ENCODE measurements around the gene METRN. TPM values are rescaled to one million over a fixed set of nuclear protein-coding genes. Genes with fewer than 3 reads are reported as not detected.
A peak's percentile ranks its signal among the peaks of the same experiment; 100 is the strongest.

The METRN gene
- total RNA-seq, result 10 to 100 TPM; 10.0 to 30.9 (median 15.8) TPM

- WGBS, result 7% methylated on average over 62 of the region's 108 CpGs
- Histone ChIP-seq H3K4me1 (peaks cover 27% of the 10 kb centered on the region), H3K36me3 (no peaks in the 10 kb centered on the region), H3K4me3 (peak within 1 kb of the TSS; percentile 76), H3K27me3 (peaks cover 60% of the 10 kb centered on the region), H3K9me3 (no peaks in the 10 kb centered on the region), H3K27ac (no peak within 1 kb of the TSS)
- TF ChIP-seq CTCF (IDR thresholded peaks at IDR 0.05) (no peak), EP300 (IDR thresholded peaks at IDR 0.05) (no peak), POLR2A (IDR thresholded peaks at IDR 0.05) (no peak), POLR2AphosphoS5 (IDR thresholded peaks at IDR 0.05) (no peak)
- peak; percentile 92 to 94 for DNase-seq (ENCODE audit: low spot score in 2 of 2)
These were observed at the start of gene METRN for GRCh38 chr16:714558-715476. Gene METRN (plus strand): TSS chr16:715118. CDS start chr16:715290, 172 bp downstream.

GRCh38 chr16:666572-666971 is 48.3 kb upstream of the METRN start:
- no peak for TF ChIP-seq CTCF (IDR thresholded peaks at IDR 0.05)
- no peak for TF ChIP-seq POLR2A (IDR thresholded peaks at IDR 0.05)
- no peak for DNase-seq (ENCODE audit: low spot score in 2 of 2)
- no peaks in the 10 kb centered on the region for H3K27me3 ChIP-seq
- H3K9me3 ChIP-seq, result no peaks in the 10 kb centered on the region
- peaks cover 27% of the 10 kb centered on the region for H3K4me1 ChIP-seq
- H3K27ac ChIP-seq, result no peak overlapping the region
- no CpG with 5 or more reads among the region's 13 CpGs for WGBS
- H3K36me3 ChIP-seq, result peaks cover 27% of the 10 kb centered on the region
- H3K4me3 ChIP-seq, result no peak overlapping the region

GRCh38 chr16:667113-667779 is 47.7 kb upstream of the METRN start:
- Histone ChIP-seq H3K4me3 (peak overlapping the region; percentile 84), H3K27ac (no peak overlapping the region)

GRCh38 chr16:667780-668518 is 47.0 kb upstream of the METRN start, which contains the start of gene RHOT2:
Gene RHOT2 (plus strand): TSS chr16:668132. CDS start chr16:668200, 68 bp downstream.
- Histone ChIP-seq H3K4me3 (peak within 1 kb of the TSS; percentile 84), H3K36me3 (peaks cover 41% of the 10 kb centered on the region), H3K4me1 (peaks cover 27% of the 10 kb centered on the region), H3K27ac (peak within 1 kb of the TSS; percentile 77), H3K27me3 (no peaks in the 10 kb centered on the region), H3K9me3 (no peaks in the 10 kb centered on the region)
- TF ChIP-seq CTCF (IDR thresholded peaks at IDR 0.05), result peak; percentile 81 to 97
- TF ChIP-seq POLR2A (IDR thresholded peaks at IDR 0.05), result peak in 1 of 2 donors; percentile 51
- TF ChIP-seq POLR2AphosphoS5 (IDR thresholded peaks at IDR 0.05), result peak in 2 of 3 donors; percentile 61 to 76
- no peak for TF ChIP-seq EP300 (IDR thresholded peaks at IDR 0.05)
- 0% methylated on average over 12 of the region's 78 CpGs for WGBS
- DNase-seq (ENCODE audit: low spot score in 2 of 2), result peak; percentile 94 to 96

More at GRCh38 chr16:667113-667779, 47.7 kb upstream of the METRN start:
- no peaks in the 10 kb centered on the region for H3K27me3 ChIP-seq
- TF ChIP-seq POLR2AphosphoS5 (IDR thresholded peaks at IDR 0.05), result no peak
- no peak for TF ChIP-seq CTCF (IDR thresholded peaks at IDR 0.05)
- no peak for TF ChIP-seq POLR2A (IDR thresholded peaks at IDR 0.05)
- no peak for TF ChIP-seq EP300 (IDR thresholded peaks at IDR 0.05)
- peaks cover 27% of the 10 kb centered on the region for H3K4me1 ChIP-seq
- H3K9me3 ChIP-seq, result no peaks in the 10 kb centered on the region
- H3K36me3 ChIP-seq, result peaks cover 34% of the 10 kb centered on the region
- DNase-seq (ENCODE audit: low spot score in 2 of 2), result no peak
- 65% methylated on average over 10 of the region's 22 CpGs for WGBS
